Panc1 (cell line): Measurements from ENCODE around the gene BBS1.

Experiments
- POLR2AphosphoS5 ChIP-seq: IDR thresholded peaks from 2 replicates; pipeline ENCODE4 v1.6.1; 2012; ENCODE audit warnings: mild to moderate bottlenecking, low read depth, low read length, moderate library complexity
- SIN3A ChIP-seq: IDR thresholded peaks from 2 replicates; pipeline ENCODE4 v1.6.1; 2012; ENCODE audit warnings: low read depth, mild to moderate bottlenecking, low read length, moderate library complexity, borderline replicate concordance; ENCODE audit not compliant: insufficient read depth
- TCF7L2 ChIP-seq: IDR thresholded peaks from 2 replicates; pipeline ENCODE4 v1.6.1; 2011; ENCODE audit warnings: mild to moderate bottlenecking, low read depth, low read length, inconsistent platforms
- TF ChIP-seq, protein P1 (sequence below): fragments of 450-650 bp; IDR thresholded peaks from 2 replicates; pipeline ENCODE4 v1.5.1; 2017; ENCODE audit warnings: mild to moderate bottlenecking

DNA sequence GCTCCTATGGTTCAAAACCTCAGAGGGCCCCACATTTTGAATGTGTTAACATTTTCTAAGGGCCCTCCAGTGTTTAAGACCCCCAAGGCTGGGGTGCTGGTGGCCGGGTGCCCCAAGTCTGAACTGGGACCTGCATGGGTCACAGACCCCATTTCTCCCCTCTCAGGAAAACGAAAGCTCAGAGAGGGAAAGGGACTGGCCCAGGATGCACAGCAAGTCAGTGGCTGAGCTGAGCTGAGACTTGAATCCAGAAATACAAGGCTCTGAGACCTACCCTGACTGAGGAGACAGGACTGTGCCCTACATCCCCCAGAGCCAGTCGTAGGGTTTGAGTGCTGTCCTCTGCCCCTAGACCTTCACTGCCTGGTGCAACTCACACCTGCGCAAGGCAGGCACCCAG, 40.5 kb downstream of the BBS1 start:
- TF ChIP-seq, protein P1, sequence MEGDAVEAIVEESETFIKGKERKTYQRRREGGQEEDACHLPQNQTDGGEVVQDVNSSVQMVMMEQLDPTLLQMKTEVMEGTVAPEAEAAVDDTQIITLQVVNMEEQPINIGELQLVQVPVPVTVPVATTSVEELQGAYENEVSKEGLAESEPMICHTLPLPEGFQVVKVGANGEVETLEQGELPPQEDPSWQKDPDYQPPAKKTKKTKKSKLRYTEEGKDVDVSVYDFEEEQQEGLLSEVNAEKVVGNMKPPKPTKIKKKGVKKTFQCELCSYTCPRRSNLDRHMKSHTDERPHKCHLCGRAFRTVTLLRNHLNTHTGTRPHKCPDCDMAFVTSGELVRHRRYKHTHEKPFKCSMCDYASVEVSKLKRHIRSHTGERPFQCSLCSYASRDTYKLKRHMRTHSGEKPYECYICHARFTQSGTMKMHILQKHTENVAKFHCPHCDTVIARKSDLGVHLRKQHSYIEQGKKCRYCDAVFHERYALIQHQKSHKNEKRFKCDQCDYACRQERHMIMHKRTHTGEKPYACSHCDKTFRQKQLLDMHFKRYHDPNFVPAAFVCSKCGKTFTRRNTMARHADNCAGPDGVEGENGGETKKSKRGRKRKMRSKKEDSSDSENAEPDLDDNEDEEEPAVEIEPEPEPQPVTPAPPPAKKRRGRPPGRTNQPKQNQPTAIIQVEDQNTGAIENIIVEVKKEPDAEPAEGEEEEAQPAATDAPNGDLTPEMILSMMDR = no peak
- TF ChIP-seq POLR2AphosphoS5 = no peak
- no peak for TF ChIP-seq SIN3A
- TF ChIP-seq TCF7L2 = no peak
